IPS-18c (cell line): ENCODE results near the gene OLFML1.

Experiments used
- H3K4me3 ChIP-seq: 2 replicates; pipeline ENCODE4 v1.7.0; 2013; ENCODE audit warnings: low read depth, mild to moderate bottlenecking, low read length, moderate library complexity; ENCODE audit not compliant: insufficient read depth
- H3K9me3 ChIP-seq: one replicate; pipeline ENCODE4 v1.6.1; 2013; ENCODE audit warnings: mild to moderate bottlenecking, low read length, moderate library complexity; ENCODE audit not compliant: control insufficient read depth, insufficient read depth

OLFML1 gene

GRCh38 chr11:7485186-7486097 is at the start of gene OLFML1:
Gene OLFML1 (plus strand): TSS chr11:7485506. CDS start chr11:7485876, 370 bp downstream.
- no peaks in the 10 kb centered on the region for H3K9me3 ChIP-seq

GRCh38 chr11:7436146-7436545 is 49.2 kb upstream of the OLFML1 start:
- H3K4me3 ChIP-seq, result no peak overlapping the region
- no peaks in the 10 kb centered on the region for H3K9me3 ChIP-seq

More at GRCh38 chr11:7485186-7486097, at the start of gene OLFML1:
- H3K4me3 ChIP-seq, result no peak within 1 kb of the TSS

- Histone ChIP-seq H3K4me3 (no peak overlapping the region), H3K9me3 (no peaks in the 10 kb centered on the region)
Observed at GRCh38 chr11:7436657-7437056, 48.6 kb upstream of the OLFML1 start.

GRCh38 chr11:7437696-7438095 is 47.6 kb upstream of the OLFML1 start:
- no peak overlapping the region for H3K4me3 ChIP-seq

GRCh38 chr11:7439746-7440320 is 45.5 kb upstream of the OLFML1 start:
- no peaks in the 10 kb centered on the region for H3K9me3 ChIP-seq
- no peak overlapping the region for H3K4me3 ChIP-seq

More at GRCh38 chr11:7437696-7438095, 47.6 kb upstream of the OLFML1 start:
- no peaks in the 10 kb centered on the region for H3K9me3 ChIP-seq

GRCh38 chr11:7442588-7443215 is 42.6 kb upstream of the OLFML1 start:
- no peak overlapping the region for H3K4me3 ChIP-seq
- H3K9me3 ChIP-seq, result no peaks in the 10 kb centered on the region

- no peak overlapping the region for H3K4me3 ChIP-seq
- no peaks in the 10 kb centered on the region for H3K9me3 ChIP-seq
Observed at GRCh38 chr11:7444091-7444981, 41.0 kb upstream of the OLFML1 start.

GRCh38 chr11:7445564-7445963 is 39.7 kb upstream of the OLFML1 start:
- Histone ChIP-seq H3K9me3 (no peaks in the 10 kb centered on the region), H3K4me3 (no peak overlapping the region)

- Histone ChIP-seq H3K4me3 (no peak overlapping the region), H3K9me3 (no peaks in the 10 kb centered on the region)
Observed at GRCh38 chr11:7448201-7448600, 37.1 kb upstream of the OLFML1 start.

GRCh38 chr11:7449211-7449840 is 36.0 kb upstream of the OLFML1 start:
- Histone ChIP-seq H3K9me3 (no peaks in the 10 kb centered on the region), H3K4me3 (no peak overlapping the region)

- Histone ChIP-seq H3K4me3 (no peak overlapping the region), H3K9me3 (no peaks in the 10 kb centered on the region)
Observed at GRCh38 chr11:7449841-7450214, 35.5 kb upstream of the OLFML1 start.

- no peaks in the 10 kb centered on the region for H3K9me3 ChIP-seq
- no peak overlapping the region for H3K4me3 ChIP-seq
Observed at GRCh38 chr11:7450836-7451235, 34.5 kb upstream of the OLFML1 start.

- H3K9me3 ChIP-seq, result no peaks in the 10 kb centered on the region
- H3K4me3 ChIP-seq, result no peak overlapping the region
Observed at GRCh38 chr11:7451520-7451919, 33.8 kb upstream of the OLFML1 start.

GRCh38 chr11:7451952-7452494 is 33.3 kb upstream of the OLFML1 start:
- Histone ChIP-seq H3K4me3 (no peak overlapping the region), H3K9me3 (no peaks in the 10 kb centered on the region)

GRCh38 chr11:7454854-7455253 is 30.5 kb upstream of the OLFML1 start:
- H3K9me3 ChIP-seq, result no peaks in the 10 kb centered on the region
- H3K4me3 ChIP-seq, result no peak overlapping the region

- no peaks in the 10 kb centered on the region for H3K9me3 ChIP-seq
- H3K4me3 ChIP-seq, result no peak overlapping the region
Observed at GRCh38 chr11:7457211-7457610, 28.1 kb upstream of the OLFML1 start.
